ENCODE data around the gene WDR62. TPM values are rescaled to one million over a fixed set of nuclear protein-coding genes. Genes with fewer than 3 reads are reported as not detected.

WDR62 gene
- total and polyA plus RNA-seq, 10 of the 15 experiments (the other 5 are each of a cell fraction or from before 2014, with no cell fraction given): 0.08 to 20.6 (median 10.9) TPM

- BruUV-seq (replicated peaks): no TSS peak
- H3K79me2 ChIP-seq (ENCODE audit: control insufficient read depth, insufficient read depth, low read length): no peaks in the 10 kb centered on the region
- intact Hi-C loops (cut with micrococcal nuclease; ENCODE audit: unreplicated experiment) (no loop called here), in situ Hi-C loops (cut with MboI) (no loop called here)
- no peak for ATAC-seq
- CTCF ChIA-PET: no interaction called here
- H3K36me3 ChIP-seq (ENCODE audit: control insufficient read depth in 2 of 2, insufficient read depth in 2 of 2, low read length in 1 of 2): peaks cover 4 to 13% of the 10 kb centered on the region in 2 experiments
- 94% methylated on average over 43 of the region's 47 CpGs for WGBS (ENCODE audit: insufficient coverage, insufficient replicate concordance, low lambda C conversion rate, missing lambda C conversion rate)
- SMC1A ChIA-PET (ENCODE audit: uncharacterized antibody, unreplicated experiment): no interaction called here
- no peak overlapping the region for H3K27ac ChIP-seq (ENCODE audit: control insufficient read depth, insufficient read depth)
- RAD21 ChIA-PET (ENCODE audit: unreplicated experiment): interaction anchor here (0.7 kb wide), 1 partner anchor 23 kb away, joined by 3 read pairs; no protein-coding TSS in a partner anchor
- no peak overlapping the region for H3K4me3 ChIP-seq
- no peak for TF ChIP-seq CBFB (IDR thresholded peaks at IDR 0.05; ENCODE audit: low read depth)
- no peak for TF ChIP-seq POLR2AphosphoS5 (IDR thresholded peaks at IDR 0.05; ENCODE audit: low read length)
- TF ChIP-seq POLR2A (IDR thresholded peaks at IDR 0.05; ENCODE audit: low read depth, low read length): peak; percentile 51; the same call in 1 of the 2 replicates
- no peak for TF ChIP-seq TARDBP (IDR thresholded peaks at IDR 0.05; ENCODE audit: borderline replicate concordance)
- TF ChIP-seq POU2F2 (IDR thresholded peaks at IDR 0.05; ENCODE audit: borderline replicate concordance, low read depth, low read length): no peak
- TF ChIP-seq EZH2 (IDR thresholded peaks at IDR 0.05; ENCODE audit: borderline replicate concordance, control insufficient read depth, low read depth, low read length): no peak
- no peak for TF ChIP-seq MEF2B (IDR thresholded peaks at IDR 0.05; ENCODE audit: partially characterized antibody, poor library complexity, severe bottlenecking)
- TF ChIP-seq PAX5 (IDR thresholded peaks at IDR 0.05; ENCODE audit: borderline replicate concordance, low read depth, low read length): no peak
- H3K27me3 ChIP-seq (replicated peaks in 1 of 2; ENCODE audit: control insufficient read depth in 2 of 2, insufficient read depth in 2 of 2, low read length in 1 of 2): no peaks in the 10 kb centered on the region
- POLR2A ChIA-PET: no interaction called here
- no peaks in the 10 kb centered on the region for H4K20me1 ChIP-seq (ENCODE audit: control insufficient read depth, insufficient read depth)
- no peak for DNase-seq (ENCODE audit: low read depth, low spot score)
- no peak for FAIRE-seq
- H3K4me2 ChIP-seq (ENCODE audit: control insufficient read depth, insufficient read depth): no peak overlapping the region
- no peaks in the 10 kb centered on the region for H3K9me3 ChIP-seq (replicated peaks; ENCODE audit: control insufficient read depth, insufficient read depth, low read length)
- H2AFZ ChIP-seq (ENCODE audit: control insufficient read depth, low read depth, low read length): no peak overlapping the region
- H3K9ac ChIP-seq (ENCODE audit: control insufficient read depth, insufficient read depth, low read length): no peak overlapping the region
- no peaks in the 10 kb centered on the region for H3K4me1 ChIP-seq (ENCODE audit: control insufficient read depth, insufficient read depth, low read length)
Measured at GRCh38 chr19:36151144-36152018, 96.7 kb downstream of the WDR62 start.

- SMC1A ChIA-PET (ENCODE audit: uncharacterized antibody, unreplicated experiment): no interaction called here
- TF ChIP-seq STAT1 (conservative IDR thresholded peaks at IDR 0.05) (no peak), STAT3 (IDR thresholded peaks at IDR 0.05; ENCODE audit: low read depth, low read length) (no peak), MXI1 (IDR thresholded peaks at IDR 0.05; ENCODE audit: low read depth, low read length) (no peak), SIN3A (IDR thresholded peaks at IDR 0.05; ENCODE audit: low read depth, low read length) (no peak), RCOR1 (conservative IDR thresholded peaks at IDR 0.05; ENCODE audit: low read depth, low read length) (no peak), FOXM1 (IDR thresholded peaks at IDR 0.05; ENCODE audit: low read depth, low read length) (no peak), PML (IDR thresholded peaks at IDR 0.05; ENCODE audit: low read length) (no peak)
- H3K27ac ChIP-seq (ENCODE audit: control insufficient read depth, insufficient read depth): no peak overlapping the region
- H3K9me3 ChIP-seq (replicated peaks; ENCODE audit: control insufficient read depth, insufficient read depth, low read length): no peaks in the 10 kb centered on the region
- no peak overlapping the region for H2AFZ ChIP-seq (ENCODE audit: control insufficient read depth, low read depth, low read length)
- no peaks in the 10 kb centered on the region for H3K27me3 ChIP-seq (replicated peaks in 1 of 2; ENCODE audit: control insufficient read depth in 2 of 2, insufficient read depth in 2 of 2, low read length in 1 of 2)
- H3K36me3 ChIP-seq (ENCODE audit: control insufficient read depth in 2 of 2, insufficient read depth in 2 of 2, low read length in 1 of 2): peaks cover 2 to 12% of the 10 kb centered on the region in 2 experiments; a peak in 3 of 4 replicates
- DNase-seq (ENCODE audit: low read depth, low spot score) (no peak), FAIRE-seq (no peak), ATAC-seq (no peak)
- H3K9ac ChIP-seq (ENCODE audit: control insufficient read depth, insufficient read depth, low read length): no peak overlapping the region
- CTCF ChIA-PET: no interaction called here
- H3K79me2 ChIP-seq (ENCODE audit: control insufficient read depth, insufficient read depth, low read length): no peaks in the 10 kb centered on the region
- H3K4me3 ChIP-seq: no peak overlapping the region
- H4K20me1 ChIP-seq (ENCODE audit: control insufficient read depth, insufficient read depth): no peaks in the 10 kb centered on the region
- no peak overlapping the region for H3K4me2 ChIP-seq (ENCODE audit: control insufficient read depth, insufficient read depth)
- intact Hi-C loops (cut with micrococcal nuclease; ENCODE audit: unreplicated experiment) (no loop called here), in situ Hi-C loops (cut with MboI) (no loop called here)
- no TSS peak for BruUV-seq (replicated peaks)
- 100% methylated on average over 10 of the region's 16 CpGs for WGBS (ENCODE audit: insufficient coverage, insufficient replicate concordance, low lambda C conversion rate, missing lambda C conversion rate)
- H3K4me1 ChIP-seq (ENCODE audit: control insufficient read depth, insufficient read depth, low read length): no peaks in the 10 kb centered on the region
- RAD21 ChIA-PET (ENCODE audit: unreplicated experiment): no interaction called here
- POLR2A ChIA-PET: no interaction called here
Measured at GRCh38 chr19:36152019-36152351, 97.3 kb downstream of the WDR62 start.
